Neuron (in vitro differentiated cells): ENCODE data around the gene NFATC3.
"Not testable (repeated sequence)": the region's sequence is repeated elsewhere in the genome, so short reads cannot be mapped to it uniquely, and the experiment has no call there.

ENCODE experiments used
- H2AFZ ChIP-seq: one replicate; pipeline ENCODE4 v1.6.1; 2013; ENCODE audit warnings: low read depth, mild to moderate bottlenecking, inconsistent platforms, low read length, moderate library complexity
- H3K27me3 ChIP-seq: one replicate; pipeline ENCODE4 v1.6.1; 2013; ENCODE audit warnings: low read length; ENCODE audit not compliant: insufficient read depth
- H3K36me3 ChIP-seq: one replicate; pipeline ENCODE4 v1.6.1; 2013; ENCODE audit warnings: low read length; ENCODE audit not compliant: insufficient read depth
- H3K4me1 ChIP-seq: one replicate; pipeline ENCODE4 v1.6.1; 2013; ENCODE audit warnings: low read length; ENCODE audit not compliant: insufficient read depth
- H3K4me3 ChIP-seq: 2 replicates; pipeline ENCODE4 v1.5.1; 2013; ENCODE audit warnings: mild to moderate bottlenecking, low read length, moderate library complexity
- H3K9me3 ChIP-seq: one replicate; pipeline ENCODE4 v1.6.1; 2013; ENCODE audit warnings: low read length

NFATC3 gene

GRCh38 chr16:68163275-68163674 lies 78.1 kb downstream of the NFATC3 start:
- not testable (repeated sequence) for H3K4me1 ChIP-seq, H3K4me3 ChIP-seq, H3K9me3 ChIP-seq, H3K27me3 ChIP-seq, H2AFZ ChIP-seq
- H3K36me3 ChIP-seq: peaks cover 33% of the 10 kb centered on the region

- Histone ChIP-seq H3K9me3 (no peaks in the 10 kb centered on the region), H2AFZ (no peak overlapping the region), H3K4me1 (no peaks in the 10 kb centered on the region), H3K36me3 (peaks cover 31% of the 10 kb centered on the region), H3K27me3 (no peaks in the 10 kb centered on the region), H3K4me3 (no peak overlapping the region)
These were observed 81.1 kb downstream of the NFATC3 start for GRCh38 chr16:68166264-68166663.

GRCh38 chr16:68179196-68179795 lies 94.1 kb downstream of the NFATC3 start:
- H3K9me3 ChIP-seq: no peaks in the 10 kb centered on the region
- no peaks in the 10 kb centered on the region for H3K27me3 ChIP-seq
- no peak overlapping the region for H2AFZ ChIP-seq
- peaks cover 44% of the 10 kb centered on the region for H3K36me3 ChIP-seq
- H3K4me1 ChIP-seq: no peaks in the 10 kb centered on the region
- no peak overlapping the region for H3K4me3 ChIP-seq

GRCh38 chr16:68179855-68180254 lies 94.7 kb downstream of the NFATC3 start:
- no peak overlapping the region for H2AFZ ChIP-seq
- no peaks in the 10 kb centered on the region for H3K9me3 ChIP-seq
- peaks cover 45% of the 10 kb centered on the region for H3K36me3 ChIP-seq

GRCh38 chr16:68183046-68183445 lies 97.9 kb downstream of the NFATC3 start:
- Histone ChIP-seq H3K4me3 (no peak overlapping the region), H3K27me3 (no peaks in the 10 kb centered on the region), H3K4me1 (no peaks in the 10 kb centered on the region), H3K36me3 (peaks cover 62% of the 10 kb centered on the region), H3K9me3 (peaks cover 14% of the 10 kb centered on the region), H2AFZ (no peak overlapping the region)

More at GRCh38 chr16:68179855-68180254, 94.7 kb downstream of the NFATC3 start:
- Histone ChIP-seq H3K27me3 (no peaks in the 10 kb centered on the region), H3K4me3 (no peak overlapping the region), H3K4me1 (no peaks in the 10 kb centered on the region)

GRCh38 chr16:68186877-68187276 lies 101.7 kb downstream of the NFATC3 start:
- Histone ChIP-seq H3K4me1 (no peaks in the 10 kb centered on the region), H3K4me3 (no peak overlapping the region), H3K9me3 (peaks cover 19% of the 10 kb centered on the region), H3K27me3 (no peaks in the 10 kb centered on the region), H2AFZ (no peak overlapping the region), H3K36me3 (peaks cover 62% of the 10 kb centered on the region)

- Histone ChIP-seq H3K27me3 (no peaks in the 10 kb centered on the region), H3K4me1 (no peaks in the 10 kb centered on the region), H3K36me3 (peaks cover 61% of the 10 kb centered on the region), H2AFZ (no peak overlapping the region), H3K9me3 (peaks cover 19% of the 10 kb centered on the region), H3K4me3 (no peak overlapping the region)
These were observed 102.3 kb downstream of the NFATC3 start for GRCh38 chr16:68187505-68187904.

- Histone ChIP-seq H3K27me3 (no peaks in the 10 kb centered on the region), H3K4me3 (no peak overlapping the region), H3K36me3 (peaks cover 63% of the 10 kb centered on the region), H3K4me1 (no peaks in the 10 kb centered on the region), H2AFZ (no peak overlapping the region), H3K9me3 (peaks cover 19% of the 10 kb centered on the region)
These were observed 103.0 kb downstream of the NFATC3 start for GRCh38 chr16:68188170-68188569.

GRCh38 chr16:68190081-68190480 lies 104.9 kb downstream of the NFATC3 start:
- no peak overlapping the region for H3K4me3 ChIP-seq
- no peak overlapping the region for H2AFZ ChIP-seq
- peaks cover 54% of the 10 kb centered on the region for H3K36me3 ChIP-seq
- no peaks in the 10 kb centered on the region for H3K27me3 ChIP-seq
- no peaks in the 10 kb centered on the region for H3K4me1 ChIP-seq
- peaks cover 19% of the 10 kb centered on the region for H3K9me3 ChIP-seq

- Histone ChIP-seq H3K27me3 (no peaks in the 10 kb centered on the region), H2AFZ (no peak overlapping the region), H3K4me3 (no peak overlapping the region), H3K36me3 (peaks cover 48% of the 10 kb centered on the region), H3K4me1 (no peaks in the 10 kb centered on the region), H3K9me3 (peaks cover 18% of the 10 kb centered on the region)
These were observed 105.8 kb downstream of the NFATC3 start for GRCh38 chr16:68190736-68191510.

GRCh38 chr16:68194251-68194650 lies 109.1 kb downstream of the NFATC3 start:
- Histone ChIP-seq H3K4me1 (no peaks in the 10 kb centered on the region), H3K27me3 (no peaks in the 10 kb centered on the region), H3K9me3 (peaks cover 5% of the 10 kb centered on the region), H3K36me3 (peaks cover 32% of the 10 kb centered on the region), H3K4me3 (no peak overlapping the region), H2AFZ (no peak overlapping the region)

- Histone ChIP-seq H3K4me1 (no peaks in the 10 kb centered on the region), H3K36me3 (peaks cover 14% of the 10 kb centered on the region), H2AFZ (no peak overlapping the region), H3K4me3 (no peak overlapping the region), H3K9me3 (no peaks in the 10 kb centered on the region), H3K27me3 (no peaks in the 10 kb centered on the region)
These were observed 112.1 kb downstream of the NFATC3 start for GRCh38 chr16:68197250-68197649.

GRCh38 chr16:68200088-68200783 lies 115.1 kb downstream of the NFATC3 start:
- no peaks in the 10 kb centered on the region for H3K9me3 ChIP-seq
- no peaks in the 10 kb centered on the region for H3K27me3 ChIP-seq
- H2AFZ ChIP-seq: no peak overlapping the region
- H3K4me3 ChIP-seq: no peak overlapping the region
- H3K36me3 ChIP-seq: no peaks in the 10 kb centered on the region
- H3K4me1 ChIP-seq: no peaks in the 10 kb centered on the region
